Adrenal gland (tissue), 12 donors: ENCODE measurements around the gene ZNF578. TPM values are rescaled to one million over a fixed set of nuclear protein-coding genes. Genes with fewer than 3 reads are reported as not detected.

Experiments used
- DNase-seq, 7 donors: peaks; one replicate each; pipeline ENCODE4 v3.0.0-alpha.2; 2019 to 2020
- H3K27ac ChIP-seq, 5 donors: fragments of 200-600 bp; sonication (generic) in 4 of 5; 1 replicate in 3 of 5; 2 replicates in 2 of 5; pipeline versions ENCODE4 v1.5.1 to v1.8.0; 2016 to 2020; ENCODE audit warnings: mild to moderate bottlenecking in 1 of 5
- H3K27me3 ChIP-seq: fragments of 200-600 bp; 2 replicates; pipeline ENCODE4 v1.8.0; 2021
- H3K36me3 ChIP-seq, 2 donors: fragments of 200-600 bp; replicated peaks in 1 of 2; 1 replicate in 1 of 2; 2 replicates in 1 of 2; pipeline versions ENCODE4 v1.5.1 to v1.8.0; 2018 to 2022
- H3K4me1 ChIP-seq, 2 donors: fragments of 200-600 bp; replicated peaks in 1 of 2; 1 replicate in 1 of 2; 2 replicates in 1 of 2; pipeline versions ENCODE4 v1.5.1 to v1.8.0; 2018 to 2021
- H3K4me3 ChIP-seq, 4 donors: fragments of 200-600 bp; sonication (generic) in 3 of 4; one replicate each; pipeline ENCODE4 v1.5.1; 2016 to 2018
- H3K9me3 ChIP-seq, 3 donors: fragments of 200-600 bp; sonication (generic) in 1 of 3; replicated peaks in 1 of 3; 1 replicate in 2 of 3; 2 replicates in 1 of 3; pipeline versions ENCODE4 v1.5.1 to v1.8.0; 2016 to 2021
- POLR2A ChIP-seq, 2 donors: fragments of 450-650 bp; IDR thresholded peaks; one replicate each; pipeline ENCODE4 v1.6.1; 2017; ENCODE audit warnings: antibody characterized with exemption in 2 of 2, mild to moderate bottlenecking in 2 of 2, moderate library complexity in 1 of 2
- WGBS, 4 donors: extraction: QIAGEN DNeasy Blood & Tissue Kit in 2 of 4; methylation state at CpG; one replicate each; pipeline versions ENCODE4 v1.1.5 to v1.1.7; 2013 to 2017; 5-methylcytosine and 5-hydroxymethylcytosine counted together
- intact Hi-C, 2 donors: fragments of 100-400 bp; cut with DNase I; formaldehyde crosslinking; loops; one replicate each; pipeline versions ENCODE4 v1.14.1 to v1.15.0; 2022 to 2023
- polyA plus RNA-seq, 3 donors: library from polyadenylated mRNA; stranded (reverse); fragments of 200-250 nt in 2 of 3; fragments of 350-450 nt in 1 of 3; fragmentation: Illumina TruSeq in 1 of 3; extraction: RNeasy Lipid Tissue Mini Kit (QIAGEN cat#74804) in 1 of 3; gene quantifications; one replicate each; pipeline ENCODE4 v1.2.3, GENCODE V29; 2013 to 2014
- total RNA-seq, 9 donors: library from RNA; depleted of rRNA in 4 of 9; stranded (reverse); fragments of >200 nt in 4 of 9; fragments of 120-200 nt in 1 of 9; fragmentation: NEBNext Ultra II Directional in 1 of 9; extraction: Animal tissue kit (Norgen Biotek cat#: 25700) in 1 of 9; gene quantifications; one replicate each; pipeline versions ENCODE4 v1.1.0 to v1.2.4, GENCODE V29; 2013 to 2023
- TF ChIP-seq, protein P1 (sequence below), 6 experiments: fragments of 450-650 bp in 4 of 6; fragments of 200-600 bp in 2 of 6; sonication (generic) in 1 of 6; IDR thresholded peaks; 1 replicate in 5 of 6; 2 replicates in 1 of 6; pipeline versions ENCODE4 v1.5.1 to v1.8.0; 2016 to 2021; ENCODE audit warnings: antibody characterized with exemption in 6 of 6, mild to moderate bottlenecking in 2 of 6, moderate library complexity in 1 of 6
- donor health status: healthy with polysubstance abuse.
- donor health status: Bipolar disorder and iron deficiency.
- donor health status: DM: yes; HTN: yes; CAD: no.
- donor health status: DM: no; HTN: no; CAD: no.
- donor health status: DM: no; HTN: no; CAD: no.
- donor health status: DM: yes; HTN: yes; CAD: no.

ZNF578 gene
- total and polyA plus RNA-seq, 12 donors, result 0.09 to 5.3 (median 1.1) TPM

DNA sequence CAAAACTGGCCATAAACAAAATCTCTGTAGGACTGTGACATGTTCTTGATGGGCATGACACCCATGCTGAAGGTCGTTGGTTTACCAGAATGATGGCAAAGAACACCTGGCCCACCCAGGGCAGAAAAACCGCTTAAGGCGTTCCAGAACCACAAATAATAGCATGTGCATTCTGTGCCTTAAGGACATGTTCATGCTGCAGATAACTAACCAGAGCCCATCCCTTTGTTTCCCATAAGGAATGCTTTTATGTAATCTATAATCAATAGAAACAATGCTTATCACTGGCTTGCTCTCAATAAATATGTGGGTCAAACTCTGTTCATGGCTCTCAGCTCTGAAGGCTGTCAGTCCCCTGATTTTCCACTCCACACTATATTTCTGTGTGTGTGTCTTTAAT lies 11.2 kb upstream of the ZNF578 start:
- H3K27ac ChIP-seq, result no peak overlapping the region
- DNase-seq, result no peak
- H3K9me3 ChIP-seq, result no peaks in the 10 kb centered on the region
- H3K27me3 ChIP-seq, result no peaks in the 10 kb centered on the region
- intact Hi-C loops, result no loop called here
- no peak overlapping the region for H3K4me3 ChIP-seq
- no peaks in the 10 kb centered on the region for H3K36me3 ChIP-seq
- H3K4me1 ChIP-seq, result no peaks in the 10 kb centered on the region
- TF ChIP-seq, protein P1, sequence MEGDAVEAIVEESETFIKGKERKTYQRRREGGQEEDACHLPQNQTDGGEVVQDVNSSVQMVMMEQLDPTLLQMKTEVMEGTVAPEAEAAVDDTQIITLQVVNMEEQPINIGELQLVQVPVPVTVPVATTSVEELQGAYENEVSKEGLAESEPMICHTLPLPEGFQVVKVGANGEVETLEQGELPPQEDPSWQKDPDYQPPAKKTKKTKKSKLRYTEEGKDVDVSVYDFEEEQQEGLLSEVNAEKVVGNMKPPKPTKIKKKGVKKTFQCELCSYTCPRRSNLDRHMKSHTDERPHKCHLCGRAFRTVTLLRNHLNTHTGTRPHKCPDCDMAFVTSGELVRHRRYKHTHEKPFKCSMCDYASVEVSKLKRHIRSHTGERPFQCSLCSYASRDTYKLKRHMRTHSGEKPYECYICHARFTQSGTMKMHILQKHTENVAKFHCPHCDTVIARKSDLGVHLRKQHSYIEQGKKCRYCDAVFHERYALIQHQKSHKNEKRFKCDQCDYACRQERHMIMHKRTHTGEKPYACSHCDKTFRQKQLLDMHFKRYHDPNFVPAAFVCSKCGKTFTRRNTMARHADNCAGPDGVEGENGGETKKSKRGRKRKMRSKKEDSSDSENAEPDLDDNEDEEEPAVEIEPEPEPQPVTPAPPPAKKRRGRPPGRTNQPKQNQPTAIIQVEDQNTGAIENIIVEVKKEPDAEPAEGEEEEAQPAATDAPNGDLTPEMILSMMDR (IDR thresholded peaks at IDR 0.05), result no peak
- TF ChIP-seq POLR2A (IDR thresholded peaks at IDR 0.05), result no peak
- WGBS, 4 donors, result 59 to 77% (median 74%) methylated on average over 3 of the region's 3 CpGs

DNA sequence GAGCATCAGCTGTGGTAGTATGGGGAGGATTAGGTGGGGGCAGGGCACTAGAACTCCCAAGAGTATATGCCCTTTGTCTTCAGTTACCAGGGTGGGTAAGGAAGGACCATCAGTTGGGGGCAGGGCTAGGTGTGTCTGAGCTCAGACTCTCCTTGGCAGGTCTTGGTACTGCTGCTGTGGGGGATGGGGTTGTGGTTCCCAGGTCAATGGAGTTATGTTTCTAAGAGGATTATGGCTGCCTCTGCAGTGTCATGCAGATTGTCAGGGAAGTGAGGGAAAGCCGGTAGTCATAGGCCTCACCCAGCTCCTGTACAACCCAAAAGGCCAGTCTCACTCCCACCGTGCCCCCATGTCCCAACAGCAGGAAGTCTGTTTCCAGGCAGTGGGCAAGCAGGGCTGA lies 8.8 kb upstream of the ZNF578 start:
- no peaks in the 10 kb centered on the region for H3K27me3 ChIP-seq
- H3K27ac ChIP-seq, result no peak overlapping the region
- intact Hi-C loops, result no loop called here
- DNase-seq, result no peak
- H3K36me3 ChIP-seq, result no peaks in the 10 kb centered on the region
- 20 to 50% (median 47%) methylated on average over 2 of the region's 2 CpGs for WGBS, 4 donors
- no peaks in the 10 kb centered on the region for H3K9me3 ChIP-seq
- no peak overlapping the region for H3K4me3 ChIP-seq
- no peaks in the 10 kb centered on the region for H3K4me1 ChIP-seq
- TF ChIP-seq POLR2A (IDR thresholded peaks at IDR 0.05), result no peak
- TF ChIP-seq, protein P1 (IDR thresholded peaks at IDR 0.05), result no peak

DNA sequence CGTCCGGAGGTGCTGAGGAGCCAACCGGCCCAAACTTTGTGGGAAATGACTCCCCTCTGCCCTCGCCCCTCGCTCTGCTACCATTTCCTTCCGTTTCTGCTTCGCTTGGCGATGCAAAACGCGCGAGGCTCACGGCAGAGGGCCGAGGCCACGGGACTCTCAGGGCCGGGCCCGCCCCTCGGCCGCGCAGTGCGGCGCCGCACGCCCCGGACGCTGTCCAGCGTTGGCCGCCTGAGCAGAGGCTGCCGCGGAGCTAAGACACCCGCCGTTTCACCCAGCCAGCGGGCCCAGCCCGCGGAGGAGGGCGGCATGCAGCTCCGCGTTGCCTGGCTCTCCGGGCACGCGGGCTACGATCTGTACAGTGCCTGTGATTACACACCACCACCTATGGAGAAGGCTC lies 2.1 kb upstream of the ZNF578 start:
- TF ChIP-seq, protein P1 (IDR thresholded peaks at IDR 0.05), result no peak
- TF ChIP-seq POLR2A (IDR thresholded peaks at IDR 0.05), result no peak
- DNase-seq, result no peak
- Histone ChIP-seq H3K27me3 (no peaks in the 10 kb centered on the region), H3K4me3 (no peak overlapping the region), H3K4me1 (no peaks in the 10 kb centered on the region), H3K36me3 (no peaks in the 10 kb centered on the region), H3K27ac (no peak overlapping the region), H3K9me3 (peaks cover 0 to 9% (median 0%) of the 10 kb centered on the region in 3 donors)
- intact Hi-C loops, result no loop called here
- WGBS, 4 donors, result 19 to 33% (median 28%) methylated on average over 12 to 41 of the region's 41 CpGs

DNA sequence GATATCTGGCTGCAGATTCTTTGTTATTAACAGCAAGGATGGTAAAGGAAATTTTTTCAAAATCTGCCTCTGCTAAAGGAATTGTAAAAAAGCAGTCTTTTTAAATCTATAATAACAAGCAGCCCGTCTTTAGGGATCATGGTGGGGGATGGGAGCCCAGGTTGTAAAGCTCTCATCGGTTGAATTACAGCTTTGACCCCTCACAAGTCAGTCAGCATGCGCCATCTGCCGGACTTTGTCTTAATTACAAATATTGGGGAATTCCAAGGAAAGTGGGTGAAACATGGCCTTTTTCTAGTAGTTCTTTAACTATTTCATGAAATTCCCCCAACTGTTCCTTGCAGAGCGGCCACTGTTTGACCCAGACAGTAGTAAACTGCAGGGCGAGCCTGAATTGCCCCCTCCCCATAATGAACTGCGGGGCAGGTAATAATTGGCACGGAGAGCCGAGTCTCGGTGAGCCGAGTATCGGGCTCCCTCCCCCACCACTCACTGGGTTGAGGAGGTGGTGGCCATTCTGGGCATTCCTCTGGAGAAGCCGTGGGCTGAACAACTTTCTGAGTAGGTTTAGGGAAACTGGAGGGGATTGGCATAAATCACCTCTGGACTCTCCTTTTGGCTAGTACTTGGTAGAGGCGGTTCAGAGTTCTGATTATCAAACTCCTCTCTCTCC lies 11.6 kb downstream of the ZNF578 start:
- TF ChIP-seq, protein P1 (IDR thresholded peaks at IDR 0.05), result no peak
- TF ChIP-seq POLR2A (IDR thresholded peaks at IDR 0.05), result no peak
- 85 to 91% (median 87%) methylated on average over 14 of the region's 14 CpGs for WGBS, 4 donors
- Histone ChIP-seq H3K4me1 (no peaks in the 10 kb centered on the region), H3K27ac (no peak overlapping the region), H3K9me3 (peaks cover 0 to 48% (median 22%) of the 10 kb centered on the region in 3 donors), H3K36me3 (no peaks in the 10 kb centered on the region), H3K4me3 (no peak overlapping the region), H3K27me3 (no peaks in the 10 kb centered on the region)
- no peak for DNase-seq
- intact Hi-C loops, result no loop called here
